Dendritic cell treated with granulocyte-macrophage colony-stimulating factor and Interleukin-4, amounts not matched to agents 40 ng/mL and 50 ng/mL, for 4 days (primary cell): ENCODE data around the gene TYW1B.
"Not testable (repeated sequence)": the region's sequence is repeated elsewhere in the genome, so short reads cannot be mapped to it uniquely, and the experiment has no call there.

ENCODE experiments used
- H3K27ac Mint-ChIP-seq: one replicate; pipeline ENCODE4 v1.8.0; 2022; ENCODE audit warnings: mild to moderate bottlenecking, mixed read lengths
- H3K27me3 Mint-ChIP-seq: one replicate; pipeline ENCODE4 v1.8.0; 2022; ENCODE audit warnings: mild to moderate bottlenecking, mixed read lengths
- H3K36me3 Mint-ChIP-seq: one replicate; pipeline ENCODE4 v1.8.0; 2022; ENCODE audit warnings: low read depth, mixed read lengths
- H3K4me1 Mint-ChIP-seq: one replicate; pipeline ENCODE4 v1.8.0; 2022; ENCODE audit warnings: low read depth, mixed read lengths
- H3K4me3 Mint-ChIP-seq: one replicate; pipeline ENCODE4 v1.8.0; 2022; ENCODE audit warnings: mild to moderate bottlenecking, moderate library complexity, mixed read lengths
- H3K9me3 Mint-ChIP-seq: one replicate; pipeline ENCODE4 v1.8.0; 2022; ENCODE audit warnings: mixed read lengths
- intact Hi-C: fragments of 100-400 bp; cut with micrococcal nuclease; formaldehyde crosslinking; loops from one replicate; pipeline ENCODE4 v1.15.0; 2022

The TYW1B gene

GRCh38 chr7:72539702-72540101 lies 288.3 kb downstream of the TYW1B start:
- intact Hi-C loops = no loop called here
- H3K27ac Mint-ChIP-seq = no peak overlapping the region
- no peaks in the 10 kb centered on the region for H3K9me3 Mint-ChIP-seq
- H3K4me1 Mint-ChIP-seq = no peaks in the 10 kb centered on the region
- H3K36me3 Mint-ChIP-seq = no peaks in the 10 kb centered on the region
- no peaks in the 10 kb centered on the region for H3K27me3 Mint-ChIP-seq
- H3K4me3 Mint-ChIP-seq = no peak overlapping the region

- no peaks in the 10 kb centered on the region for H3K4me1 Mint-ChIP-seq
- no peaks in the 10 kb centered on the region for H3K36me3 Mint-ChIP-seq
- no peak overlapping the region for H3K27ac Mint-ChIP-seq
- intact Hi-C loops = no loop called here
- H3K4me3 Mint-ChIP-seq = no peak overlapping the region
- no peaks in the 10 kb centered on the region for H3K9me3 Mint-ChIP-seq
- H3K27me3 Mint-ChIP-seq = no peaks in the 10 kb centered on the region
Observed at GRCh38 chr7:72538856-72539255, 289.1 kb downstream of the TYW1B start.

GRCh38 chr7:72538147-72538546 lies 289.9 kb downstream of the TYW1B start:
- H3K4me3 Mint-ChIP-seq = no peak overlapping the region
- intact Hi-C loops = no loop called here
- H3K27me3 Mint-ChIP-seq = no peaks in the 10 kb centered on the region
- H3K27ac Mint-ChIP-seq = no peak overlapping the region
- no peaks in the 10 kb centered on the region for H3K9me3 Mint-ChIP-seq
- no peaks in the 10 kb centered on the region for H3K36me3 Mint-ChIP-seq
- no peaks in the 10 kb centered on the region for H3K4me1 Mint-ChIP-seq

- H3K4me1 Mint-ChIP-seq, H3K27ac Mint-ChIP-seq, H3K4me3 Mint-ChIP-seq, H3K9me3 Mint-ChIP-seq, H3K36me3 Mint-ChIP-seq, intact Hi-C loops, H3K27me3 Mint-ChIP-seq: not testable (repeated sequence)
Observed at GRCh38 chr7:72536038-72536437, 292.0 kb downstream of the TYW1B start.

GRCh38 chr7:72531048-72531447 lies 297.0 kb downstream of the TYW1B start:
- intact Hi-C loops, H3K36me3 Mint-ChIP-seq, H3K27ac Mint-ChIP-seq, H3K4me3 Mint-ChIP-seq, H3K4me1 Mint-ChIP-seq, H3K9me3 Mint-ChIP-seq, H3K27me3 Mint-ChIP-seq: not testable (repeated sequence)
